ENCODE data around the gene LBHD2.
"Not testable (repeated sequence)": the region's sequence is repeated elsewhere in the genome, so short reads cannot be mapped to it uniquely, and the experiment has no call there.

LBHD2 gene

DNA sequence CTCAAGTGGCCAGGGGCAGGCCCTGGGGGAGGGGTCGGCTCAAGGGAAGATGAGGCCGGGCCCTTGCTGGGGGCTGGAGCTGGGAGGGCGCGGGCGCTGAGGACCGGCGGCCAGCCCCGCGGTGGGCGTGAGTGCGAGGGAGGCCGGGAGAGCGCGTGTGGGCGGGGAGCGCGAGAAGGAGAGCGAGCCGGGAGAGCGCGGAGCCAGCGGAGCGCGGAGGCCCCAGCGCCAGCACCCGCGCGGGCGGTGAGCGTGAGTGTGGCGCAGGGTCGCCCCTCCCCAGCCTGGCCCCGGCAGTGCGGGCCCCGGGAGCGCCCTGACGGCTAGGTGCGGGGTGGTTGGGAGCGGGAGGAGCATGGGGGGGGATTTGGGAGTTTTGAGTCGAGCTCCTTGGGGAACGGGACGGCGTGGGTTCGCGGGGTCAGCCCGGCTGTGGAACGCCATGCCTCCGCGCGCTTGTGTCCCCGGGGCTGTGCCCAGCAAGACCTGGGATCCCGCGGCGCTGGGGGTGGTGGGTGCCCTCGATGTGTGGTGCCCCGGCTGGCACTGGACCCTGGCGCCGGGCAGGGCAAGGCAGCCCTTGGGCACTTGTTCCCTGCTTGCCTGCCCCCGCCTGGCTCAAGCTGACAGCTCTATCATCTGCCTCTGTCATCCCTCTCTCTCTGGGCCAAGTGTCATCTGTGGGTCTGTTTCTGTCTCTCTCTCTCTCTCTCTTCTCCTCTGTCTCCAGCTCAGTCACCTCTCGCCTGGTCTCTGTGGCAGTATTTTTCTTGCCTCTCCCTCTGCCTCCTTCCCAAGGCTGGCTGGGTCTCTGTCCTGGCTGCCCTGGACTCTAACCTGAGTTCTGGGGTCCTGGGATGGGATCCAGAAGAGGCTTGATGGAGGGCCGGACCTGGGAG, at the start of gene LBHD2:
Gene LBHD2 (plus strand): TSS at position 190 of the 899 bp plus-strand sequence. CDS start 1,803 bp downstream, outside the sequence.
- DNase-seq: no peak

DNA sequence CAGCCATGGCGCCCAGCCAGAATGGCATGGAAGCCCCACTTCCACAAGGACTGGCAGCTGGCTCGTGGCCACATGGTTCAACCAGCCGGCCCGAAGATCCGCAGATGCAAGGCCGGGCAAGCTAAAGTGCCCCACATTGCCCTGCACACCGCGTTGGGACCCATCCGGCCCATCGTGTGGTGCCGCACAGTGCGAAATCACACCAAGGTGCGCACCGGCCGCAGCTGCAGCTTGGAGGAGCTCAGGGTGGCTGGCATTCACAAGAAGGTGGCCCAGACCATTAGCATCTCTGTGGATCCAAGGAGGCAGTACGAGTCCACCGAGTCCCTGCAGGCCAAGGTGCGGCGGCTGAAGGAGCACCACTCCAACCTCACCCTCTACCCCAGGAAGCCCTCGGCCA, 42.5 kb upstream of the LBHD2 start:
- no peak for DNase-seq

DNA sequence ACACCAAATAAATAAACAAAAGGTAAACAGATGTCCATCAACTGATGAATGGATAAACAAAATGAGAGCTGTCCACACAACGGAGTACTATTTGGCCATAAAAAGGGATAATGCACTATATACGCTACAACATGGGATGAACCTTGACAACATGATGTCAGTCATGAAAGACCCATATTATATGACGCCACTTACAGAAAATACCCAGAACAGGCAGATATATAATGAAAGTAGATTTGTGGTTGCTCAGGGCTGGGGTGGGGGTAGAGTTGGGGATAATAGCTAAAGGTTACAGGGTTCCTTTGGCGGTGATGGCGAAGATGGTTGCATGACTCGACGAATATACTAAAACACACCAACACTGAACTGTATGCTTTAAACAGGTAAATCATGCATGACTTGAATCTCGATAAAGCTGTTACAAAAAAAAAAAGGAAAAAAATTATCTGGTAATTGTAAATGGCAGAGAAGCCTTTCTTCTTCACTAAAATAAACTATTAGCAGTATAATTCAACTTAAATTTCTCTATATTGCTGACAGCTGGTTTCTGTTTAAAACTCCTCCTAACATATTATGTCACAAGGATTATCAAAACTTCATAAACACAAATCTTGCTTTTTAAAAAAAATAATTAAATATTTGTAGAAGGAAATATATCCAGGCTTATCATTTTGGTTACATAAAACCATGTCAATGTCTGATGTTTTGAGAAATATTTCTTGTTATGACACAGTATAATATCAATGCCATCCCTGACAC, 40.6 kb upstream of the LBHD2 start:
- no peak for DNase-seq

DNA sequence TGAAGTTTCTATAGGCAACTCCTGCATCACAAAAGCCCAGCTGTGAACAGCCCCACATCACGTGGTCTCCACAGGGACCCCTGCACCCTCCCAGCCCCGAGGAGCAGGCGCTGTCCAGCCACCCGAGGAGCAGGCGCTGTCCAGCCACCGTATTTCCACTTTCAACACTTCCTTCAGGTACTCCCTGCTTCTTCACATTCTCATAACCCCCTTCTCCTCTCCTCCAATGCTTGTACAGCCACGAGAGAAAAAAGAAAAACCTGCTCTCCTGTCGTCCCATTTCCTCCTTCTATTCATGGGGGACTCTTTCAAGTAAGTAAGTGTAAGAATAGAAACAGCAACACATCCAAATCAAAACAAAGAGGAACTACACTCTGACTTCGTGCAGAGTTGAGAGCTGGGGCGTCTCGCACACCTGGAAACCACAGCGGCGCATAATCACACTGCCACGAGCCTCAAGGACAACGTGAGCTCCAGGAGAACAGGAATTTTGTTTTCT, 38.6 kb upstream of the LBHD2 start:
- no peak for DNase-seq

DNA sequence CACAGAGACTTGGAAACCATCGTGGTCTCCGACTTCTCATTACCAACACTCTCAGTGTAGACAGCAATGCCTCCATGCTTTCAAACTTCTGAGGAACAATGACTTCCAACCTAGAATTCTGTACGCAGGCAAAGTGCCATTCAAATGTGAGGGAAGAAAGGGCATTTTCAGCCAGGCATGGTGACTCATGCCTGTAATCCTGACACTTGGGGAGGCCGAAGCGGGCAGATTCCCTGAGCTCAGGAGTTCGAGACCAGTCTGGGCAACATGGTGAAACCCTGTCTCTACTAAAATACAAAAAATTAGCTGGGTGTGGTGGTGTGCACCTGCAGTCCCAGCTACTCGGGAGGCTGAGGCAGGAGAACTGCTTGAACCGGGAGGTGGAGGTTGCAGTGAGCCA, 36.6 kb upstream of the LBHD2 start:
- not testable (repeated sequence) for DNase-seq

DNA sequence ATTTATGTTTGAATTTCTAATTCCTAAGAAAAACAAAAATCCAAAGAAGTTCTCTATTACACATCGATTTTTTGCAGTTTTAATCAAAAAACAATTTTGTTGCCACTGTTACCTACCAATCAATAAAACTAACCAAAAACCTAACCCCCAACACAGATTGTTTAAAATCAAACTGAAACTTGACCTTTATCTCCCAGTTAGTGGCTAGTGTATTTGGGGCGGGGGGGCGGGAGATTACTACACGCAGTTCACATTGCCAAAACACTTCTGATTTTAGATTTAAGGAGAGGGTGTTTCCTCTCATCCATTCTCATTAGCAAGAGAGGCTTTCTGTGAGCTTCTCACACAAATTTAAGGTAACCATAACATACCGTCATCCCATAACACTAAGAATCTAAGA, 33.1 kb upstream of the LBHD2 start:
- DNase-seq: no peak

DNA sequence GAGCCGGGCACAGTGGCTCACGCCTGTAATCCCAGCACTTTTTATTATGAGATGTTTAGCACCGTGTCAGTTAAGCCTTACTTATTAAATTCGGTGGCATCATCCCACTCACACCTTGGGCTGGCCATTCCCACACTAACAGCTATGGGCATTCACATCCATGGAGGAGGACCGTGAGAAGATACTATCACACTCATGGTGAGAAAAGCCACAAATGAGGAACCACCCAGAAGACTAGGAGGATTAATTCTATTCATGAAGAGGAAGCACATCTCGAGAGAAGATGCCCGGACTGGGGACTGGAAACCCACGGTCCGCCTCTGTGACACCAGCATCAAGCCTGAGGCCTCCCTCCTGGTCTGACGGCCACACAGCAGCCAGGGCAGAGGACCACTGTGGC, 31.6 kb upstream of the LBHD2 start:
- no peak for DNase-seq

DNA sequence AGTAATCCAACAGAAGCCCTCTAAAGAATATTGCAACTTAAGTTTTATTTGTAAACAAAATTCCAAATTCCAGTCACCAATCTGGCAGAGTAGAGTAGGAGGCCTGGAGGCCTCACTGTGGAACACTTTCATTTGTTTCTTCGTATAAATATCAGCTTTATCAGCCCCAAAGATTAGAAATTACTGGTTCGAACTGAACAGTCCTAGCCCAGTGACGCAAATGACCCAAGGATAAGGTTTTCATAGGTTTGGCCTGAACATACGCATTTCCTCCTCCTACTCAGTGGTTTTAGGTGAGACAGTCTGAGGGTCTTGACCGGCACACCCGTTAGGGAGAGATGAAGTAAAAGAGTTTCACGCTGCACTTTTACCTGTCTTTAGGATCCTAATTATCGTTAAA, 28.3 kb upstream of the LBHD2 start:
- DNase-seq: no peak

DNA sequence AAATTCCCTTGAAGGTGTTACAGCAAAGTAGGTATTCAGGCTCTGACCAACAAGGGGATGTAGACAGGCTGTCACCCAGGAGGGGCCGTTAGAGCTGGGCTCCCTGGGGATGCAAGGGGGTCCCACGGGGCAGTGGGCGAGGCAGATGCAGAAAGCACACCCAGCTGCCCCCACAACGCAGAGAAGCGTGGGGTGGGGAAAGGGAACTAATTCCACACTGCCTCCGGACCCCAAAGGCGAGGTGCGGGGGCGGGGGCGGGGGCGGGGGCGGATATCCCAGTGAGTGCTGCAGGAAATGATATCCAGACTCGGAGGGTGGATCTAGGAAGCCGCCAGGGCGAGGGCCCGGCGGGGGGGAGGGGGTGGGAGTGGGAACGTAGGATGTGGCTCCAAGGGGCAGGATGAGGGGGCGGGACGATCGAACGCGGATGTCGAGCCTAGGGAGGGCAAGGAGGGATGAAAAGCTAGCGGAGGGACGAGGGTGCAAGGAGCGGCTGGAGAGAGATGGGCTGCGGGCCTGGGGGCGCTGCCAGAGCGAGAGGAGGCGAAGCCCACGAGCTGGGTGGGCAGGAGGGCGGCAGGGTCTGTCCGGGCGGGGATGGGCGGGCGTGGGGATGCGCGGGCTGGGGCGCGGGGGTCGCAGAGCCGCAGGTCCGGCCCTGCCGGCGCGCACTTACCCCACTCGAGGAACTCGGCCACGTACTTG, 27.5 kb upstream of the LBHD2 start:
- DNase-seq: peak; percentile 38

DNA sequence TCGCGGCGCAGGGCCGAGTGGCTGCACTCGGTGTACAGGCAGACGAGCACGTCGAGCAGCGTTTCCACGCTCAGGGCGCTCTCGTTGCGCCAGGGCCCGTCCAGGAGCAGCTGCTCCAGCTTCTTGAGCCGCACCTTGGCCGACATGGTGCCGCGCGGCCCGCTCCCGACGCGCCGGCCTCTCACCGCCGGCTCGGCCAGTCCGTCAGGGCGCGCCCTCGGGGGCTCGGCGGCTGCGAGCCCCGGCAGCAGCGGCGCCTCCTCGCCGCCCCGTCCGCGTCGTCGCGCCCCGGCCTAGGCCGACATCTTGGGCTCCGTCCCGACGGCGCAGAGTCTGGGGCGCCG, 27.0 kb upstream of the LBHD2 start:
- DNase-seq: no peak

DNA sequence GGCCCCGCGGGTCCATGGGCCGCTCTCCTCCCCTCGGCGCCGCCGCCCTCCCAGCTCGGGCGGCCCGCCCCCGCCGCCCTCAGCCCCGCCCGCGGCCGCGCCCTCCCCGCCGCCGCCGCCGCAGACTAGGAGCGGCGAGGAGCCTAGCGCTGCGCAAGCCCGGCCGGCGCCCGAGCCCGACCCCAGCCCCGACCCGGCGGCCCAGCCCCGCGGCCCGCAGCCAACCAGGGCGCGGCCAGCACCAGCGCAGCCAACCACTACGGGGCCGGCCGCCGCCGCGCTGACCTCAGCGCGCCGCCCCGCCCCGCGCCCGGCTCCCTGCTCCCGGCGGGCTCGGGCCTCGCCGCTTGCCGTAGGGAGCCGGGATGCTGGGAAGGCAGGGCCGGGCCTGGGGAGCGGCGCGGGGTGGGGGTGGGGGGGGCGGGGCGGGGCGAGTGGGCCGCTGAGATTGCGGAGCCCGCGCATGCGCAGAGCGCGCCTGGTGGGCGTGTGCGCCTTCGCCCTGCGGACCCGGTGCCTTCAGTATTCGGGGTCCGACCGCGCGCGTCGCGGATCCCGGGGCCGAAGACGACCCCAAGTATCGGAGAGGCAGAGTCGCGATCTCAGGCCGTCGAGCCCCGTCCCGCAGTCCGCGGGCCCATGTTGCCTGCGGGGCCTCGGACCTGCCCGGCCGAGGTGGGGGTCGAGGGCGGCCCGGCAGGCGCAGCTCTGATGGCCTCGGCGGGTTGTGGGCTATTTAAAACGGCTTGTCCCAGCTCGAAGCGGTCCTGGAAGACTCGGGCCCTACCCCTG, 26.4 kb upstream of the LBHD2 start, which contains the start of gene CDC42BPB:
Gene CDC42BPB (minus strand): TSS at position 178 of the 792 bp plus-strand sequence. CDS start 376 bp downstream, outside the sequence.
- peak; percentile 92 for DNase-seq

DNA sequence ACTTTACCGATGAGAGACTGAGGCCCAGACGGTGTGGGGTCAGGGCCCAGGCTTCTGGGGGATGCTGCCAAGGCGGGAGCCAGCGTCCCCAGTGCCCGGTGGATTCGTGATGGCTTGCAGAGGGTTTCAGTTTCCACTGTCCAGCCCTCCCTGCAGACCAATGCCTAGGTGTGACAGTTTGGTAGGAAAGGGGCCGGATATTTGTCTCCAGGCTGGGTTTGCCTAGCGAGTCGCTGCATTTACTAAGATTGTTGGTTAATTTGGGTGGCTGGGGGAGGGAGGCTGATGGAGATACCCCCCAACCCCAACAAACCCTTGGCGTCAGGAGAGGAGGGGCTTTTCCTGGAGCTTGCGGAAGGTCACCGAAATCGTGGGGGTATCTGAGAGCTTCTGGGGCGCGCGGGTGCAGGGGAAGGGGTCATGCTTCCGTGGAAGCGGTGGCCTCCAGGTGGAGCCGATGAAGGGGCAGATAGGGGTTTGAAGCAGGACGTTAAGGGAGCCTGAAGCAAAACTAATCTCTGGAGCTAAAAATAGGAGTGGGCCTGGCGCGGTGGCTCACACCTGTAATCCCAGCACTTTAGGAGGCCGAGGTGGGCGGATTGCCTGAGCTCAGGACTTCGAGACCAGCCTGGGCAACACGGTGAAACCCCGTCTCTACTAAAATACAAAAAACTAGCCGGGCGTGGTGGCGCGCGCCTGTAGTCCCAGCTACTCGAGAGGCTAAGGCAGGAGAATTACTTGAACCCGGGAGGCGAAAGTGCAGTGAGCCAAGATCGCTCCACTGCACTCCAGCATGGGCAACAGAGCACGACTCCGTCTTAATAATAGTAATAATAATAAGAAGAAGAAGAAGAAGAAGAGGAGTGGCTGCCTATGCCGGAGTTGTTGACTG, 25.6 kb upstream of the LBHD2 start:
- DNase-seq: no peak

DNA sequence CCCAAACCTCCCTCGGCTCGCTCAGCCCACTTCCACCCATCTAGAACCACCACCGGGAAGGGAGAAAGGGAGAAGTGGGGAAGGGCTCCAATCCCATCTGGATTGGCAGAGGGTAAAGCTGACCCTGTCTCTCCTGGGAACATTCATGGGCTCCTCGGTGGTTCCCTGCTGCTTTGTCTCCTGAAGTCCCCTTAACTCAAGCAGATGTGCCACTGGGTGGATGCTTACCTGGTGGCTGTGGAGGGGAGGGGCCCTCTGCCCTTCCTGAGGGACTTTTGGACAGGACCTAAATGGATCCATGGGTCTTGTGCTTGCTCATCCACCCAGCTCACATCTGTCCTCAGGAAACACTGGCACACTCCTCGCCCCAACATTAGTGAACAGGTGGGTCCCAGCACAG, 24.5 kb upstream of the LBHD2 start:
- no peak for DNase-seq

DNA sequence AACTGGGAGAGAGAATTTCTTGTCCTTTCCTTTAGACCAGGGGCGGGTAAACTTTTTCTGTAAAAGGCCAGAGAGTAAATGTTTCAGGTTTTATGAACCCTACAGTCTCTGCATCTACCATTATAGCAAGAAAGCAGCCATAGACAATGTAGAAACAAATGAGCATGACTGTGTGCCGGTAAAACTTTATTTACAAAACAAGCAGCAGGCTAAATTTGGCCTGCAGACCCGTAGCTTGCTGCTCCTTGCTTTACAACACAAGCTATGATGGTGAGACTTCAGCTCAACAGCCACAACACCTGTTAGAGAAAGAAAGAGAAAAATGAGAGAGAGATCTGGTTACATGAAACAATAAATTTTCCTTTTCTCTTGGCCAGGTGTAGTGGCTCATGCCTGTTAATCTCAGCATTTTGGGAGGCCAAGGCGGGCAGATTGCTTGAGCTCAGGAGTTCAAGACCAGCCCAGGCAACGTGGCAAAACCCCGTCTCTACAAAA, 22.5 kb upstream of the LBHD2 start:
- DNase-seq: no peak

DNA sequence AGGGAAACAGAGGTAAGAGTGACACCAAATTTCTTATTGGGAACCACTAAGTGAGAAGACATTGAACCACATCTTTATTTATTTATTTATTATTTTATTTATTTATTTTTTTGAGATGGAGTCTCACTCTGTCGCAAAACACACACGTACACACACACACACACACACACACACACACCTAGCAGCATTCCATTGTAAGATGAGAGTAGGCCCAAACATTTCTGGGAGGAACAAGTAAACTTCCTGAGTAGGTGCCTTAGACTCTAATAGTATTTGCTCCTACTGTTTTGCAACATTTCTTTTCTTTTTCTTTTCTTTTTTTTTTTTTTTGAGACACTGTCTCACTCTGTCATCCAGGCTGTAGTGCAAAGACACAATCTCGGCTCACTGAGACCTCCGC, 19.6 kb upstream of the LBHD2 start:
- no peak for DNase-seq

DNA sequence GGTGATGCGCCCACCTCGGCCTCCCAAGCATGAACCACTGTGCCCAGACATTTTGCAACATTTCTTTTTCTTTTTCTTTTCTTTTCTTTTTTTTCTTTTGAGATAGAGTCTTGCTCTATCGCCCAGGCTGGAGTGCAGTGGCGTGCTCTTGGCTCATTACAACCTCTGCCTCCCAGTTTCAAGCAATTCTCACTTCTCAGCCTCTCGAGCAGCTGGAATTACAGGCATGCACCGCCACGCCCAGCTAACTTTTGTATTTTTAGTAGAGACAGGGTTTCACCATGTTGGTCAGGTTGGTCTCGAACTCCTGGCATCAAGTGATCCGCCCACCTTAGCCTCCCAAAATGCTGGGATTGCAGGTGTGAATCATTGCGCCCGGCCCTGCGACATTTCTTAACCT, 19.0 kb upstream of the LBHD2 start:
- DNase-seq: no peak

DNA sequence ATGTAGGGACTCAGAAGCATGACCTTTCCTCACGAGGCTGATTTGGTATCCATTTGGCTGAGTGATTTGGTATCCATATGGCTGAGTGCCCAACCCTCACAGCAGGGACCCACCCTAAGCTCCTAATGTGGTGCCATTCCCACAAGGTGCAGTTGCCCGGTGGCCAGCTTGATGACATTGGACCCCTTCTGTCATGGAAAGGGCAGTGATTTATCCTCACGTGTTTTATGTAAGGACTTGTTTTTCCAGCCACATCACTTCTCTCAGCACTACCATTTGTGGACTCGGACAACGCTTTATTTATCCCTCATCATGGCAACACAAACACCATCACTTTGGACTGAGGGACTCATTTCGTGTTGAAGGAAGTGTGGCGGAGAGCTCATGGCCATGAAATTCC, 18.1 kb upstream of the LBHD2 start:
- no peak for DNase-seq

DNA sequence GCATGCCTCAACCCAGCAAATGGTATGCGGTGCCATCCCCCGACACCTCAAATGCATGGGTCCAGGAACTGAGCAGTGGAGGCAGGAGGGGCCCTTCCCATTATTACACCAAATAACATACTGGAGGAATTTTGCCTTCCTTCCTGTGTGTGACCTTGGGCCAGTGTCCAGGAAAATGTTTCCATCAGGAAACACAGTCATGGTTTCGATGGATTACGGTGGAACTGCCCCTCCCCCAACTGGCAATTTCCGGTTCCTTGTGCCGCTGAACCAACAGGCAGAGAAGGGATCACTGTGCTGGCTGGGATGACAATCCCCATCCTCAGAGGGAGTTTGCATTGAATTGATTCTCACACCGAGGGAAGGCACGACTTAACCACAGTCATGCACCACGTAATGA, 17.6 kb upstream of the LBHD2 start:
- DNase-seq: no peak

DNA sequence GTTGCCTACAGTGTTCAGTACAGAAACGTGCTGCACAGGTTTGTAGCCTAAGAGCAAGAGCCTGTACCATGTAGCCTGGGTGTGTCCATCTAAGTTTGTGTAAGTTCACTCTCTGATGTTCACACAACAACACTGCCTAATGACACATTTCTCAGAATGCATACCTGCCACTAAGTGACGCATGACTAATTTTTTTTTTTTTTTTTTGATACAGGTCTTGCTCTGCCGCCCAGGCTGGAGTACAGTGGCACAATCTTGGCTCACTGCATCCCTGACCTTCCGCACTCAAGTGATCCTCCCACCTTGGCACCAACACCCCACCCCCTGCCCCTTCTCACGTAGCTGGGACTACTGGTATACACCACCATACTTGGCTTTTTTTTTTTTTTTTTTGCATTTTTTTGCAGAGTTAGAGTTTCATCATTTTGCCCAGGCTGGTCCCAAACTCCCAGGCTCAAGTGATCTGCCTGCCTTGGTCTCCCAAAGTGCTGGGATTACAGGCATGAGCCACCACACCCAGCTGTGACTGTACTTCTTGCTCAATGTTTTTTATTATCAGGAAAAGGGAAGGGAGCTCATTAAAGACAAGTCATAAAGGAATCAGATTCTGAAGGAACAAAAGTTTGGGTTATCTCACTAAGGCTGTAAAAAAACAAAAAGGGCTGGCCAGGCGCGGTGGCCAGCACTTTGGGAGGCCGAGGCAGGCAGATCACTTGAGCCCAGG, 16.6 kb upstream of the LBHD2 start:
- DNase-seq: no peak

DNA sequence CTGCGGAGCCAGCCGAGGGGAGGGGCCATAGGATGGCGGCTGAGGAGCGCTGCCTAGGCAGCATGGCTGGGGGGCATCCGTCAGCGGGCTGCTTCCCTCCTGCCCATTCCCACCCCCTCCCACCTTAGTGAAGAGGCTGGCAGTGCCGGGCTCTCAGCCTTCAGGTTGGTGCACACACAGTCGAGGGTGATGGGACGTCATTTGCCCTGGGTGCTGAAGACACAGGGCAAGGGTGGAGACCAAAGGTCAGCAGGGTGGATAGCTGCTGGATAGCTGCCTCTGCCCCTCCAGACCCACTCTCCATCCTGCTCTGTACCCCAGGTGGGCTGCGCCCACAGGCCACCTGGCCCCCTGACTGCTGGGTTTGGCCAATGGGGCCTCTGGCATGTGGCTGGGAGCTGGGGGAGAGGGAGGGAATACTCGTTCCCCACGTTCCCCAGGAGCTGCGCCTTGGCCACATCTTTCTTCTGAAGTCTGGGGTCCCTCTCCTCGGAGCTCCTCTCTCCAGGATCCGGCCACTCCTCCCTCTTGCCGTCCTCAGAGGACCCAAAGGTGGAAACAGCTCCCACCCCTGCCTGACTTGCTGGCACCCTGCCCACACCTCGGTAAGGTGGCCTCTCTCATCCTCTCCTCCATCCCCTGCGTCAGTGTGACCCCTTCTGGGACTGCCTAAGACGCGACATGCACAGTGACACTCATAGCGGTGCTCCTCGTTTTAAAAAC, 15.5 kb upstream of the LBHD2 start:
- DNase-seq: no peak

Measured in NCI-H1694 treated with DMSO at 0.1 percent for 48 hours (cell line).